Spleen (tissue), 7 donors: Measurements from ENCODE around the gene IL13RA1.

ENCODE experiments used
- POLR2AphosphoS5 ChIP-seq, 3 donors: sonication (generic); formaldehyde crosslinking; IDR thresholded peaks; one replicate each; pipeline ENCODE4 v1.5.1; 2017; ENCODE audit warnings: antibody characterized with exemption in 3 of 3
- TF ChIP-seq, protein P1 (sequence below), 11 experiments: fragments of 200-600 bp in 7 of 11; fragments of 450-650 bp in 4 of 11; sonication (generic) in 4 of 11; IDR thresholded peaks in 8 of 11; conservative IDR thresholded peaks in 3 of 11; 1 replicate in 7 of 11; 2 replicates in 4 of 11; pipeline versions ENCODE4 v1.4.0 to v1.8.0; 2016 to 2021; ENCODE audit warnings: antibody characterized with exemption in 11 of 11, inconsistent platforms in 4 of 11, mild to moderate bottlenecking in 1 of 11
- donor health status: DM: no; HTN: no; CAD: no; lungs with moderate emphysema.
- donor health status: DM: no; HTN: no; CAD: no.
- donor health status: DM: no; HTN: no; CAD: no.

DNA sequence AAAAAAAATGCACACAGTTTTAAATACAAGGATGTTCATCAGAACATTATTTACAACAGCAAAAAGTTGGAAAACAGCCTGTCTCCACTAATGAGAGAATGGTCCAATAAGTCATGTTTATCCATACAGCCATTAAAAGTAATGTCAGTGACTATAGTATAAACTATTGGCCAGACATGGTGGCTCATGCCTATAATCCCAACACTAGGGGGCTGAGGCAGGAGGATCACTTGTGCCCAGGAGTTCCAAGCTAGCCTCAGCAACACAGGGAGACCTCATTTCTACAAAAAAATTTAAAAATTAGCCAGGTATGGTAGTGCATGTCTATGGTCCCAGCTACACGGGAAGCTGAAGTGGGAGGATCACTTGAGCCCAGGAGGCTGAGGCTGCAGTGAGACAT, 48.1 kb upstream of the IL13RA1 start:
- TF ChIP-seq, protein P1, sequence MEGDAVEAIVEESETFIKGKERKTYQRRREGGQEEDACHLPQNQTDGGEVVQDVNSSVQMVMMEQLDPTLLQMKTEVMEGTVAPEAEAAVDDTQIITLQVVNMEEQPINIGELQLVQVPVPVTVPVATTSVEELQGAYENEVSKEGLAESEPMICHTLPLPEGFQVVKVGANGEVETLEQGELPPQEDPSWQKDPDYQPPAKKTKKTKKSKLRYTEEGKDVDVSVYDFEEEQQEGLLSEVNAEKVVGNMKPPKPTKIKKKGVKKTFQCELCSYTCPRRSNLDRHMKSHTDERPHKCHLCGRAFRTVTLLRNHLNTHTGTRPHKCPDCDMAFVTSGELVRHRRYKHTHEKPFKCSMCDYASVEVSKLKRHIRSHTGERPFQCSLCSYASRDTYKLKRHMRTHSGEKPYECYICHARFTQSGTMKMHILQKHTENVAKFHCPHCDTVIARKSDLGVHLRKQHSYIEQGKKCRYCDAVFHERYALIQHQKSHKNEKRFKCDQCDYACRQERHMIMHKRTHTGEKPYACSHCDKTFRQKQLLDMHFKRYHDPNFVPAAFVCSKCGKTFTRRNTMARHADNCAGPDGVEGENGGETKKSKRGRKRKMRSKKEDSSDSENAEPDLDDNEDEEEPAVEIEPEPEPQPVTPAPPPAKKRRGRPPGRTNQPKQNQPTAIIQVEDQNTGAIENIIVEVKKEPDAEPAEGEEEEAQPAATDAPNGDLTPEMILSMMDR (IDR thresholded peaks at IDR 0.05 in 8 of 11, conservative IDR thresholded peaks at IDR 0.05 in 3 of 11): no peak
- TF ChIP-seq POLR2AphosphoS5 (IDR thresholded peaks at IDR 0.05): no peak
